Astrocyte (in vitro differentiated cells and primary cell): ENCODE data around the gene C1orf159. TPM values are rescaled to one million over a fixed set of nuclear protein-coding genes. Genes with fewer than 3 reads are reported as not detected.

ENCODE experiments used
- DNase-seq: peaks from one replicate; pipeline ENCODE4 v3.0.0-alpha.2; 2010; ENCODE audit warnings: low read depth
- FAIRE-seq: peaks from 2 replicates; lab custom pipeline; 2011; peaks lifted over from hg19 to GRCh38; lab: Jason Lieb, UNC
- H2AFZ ChIP-seq: 2 replicates; pipeline ENCODE4 v1.6.0; 2012; ENCODE audit warnings: low read depth, low read length, inconsistent platforms
- H3K27ac ChIP-seq: 2 replicates; pipeline ENCODE4 v1.5.1; 2011; ENCODE audit warnings: low read depth, low read length, inconsistent platforms
- H3K27me3 ChIP-seq: 2 replicates; pipeline ENCODE4 v1.6.0; 2011; ENCODE audit warnings: low read length, inconsistent platforms; ENCODE audit not compliant: insufficient read depth
- H3K36me3 ChIP-seq: 2 replicates; pipeline ENCODE4 v1.5.1; 2011; ENCODE audit warnings: low read length, inconsistent platforms; ENCODE audit not compliant: insufficient read depth
- H3K4me1 ChIP-seq: 2 replicates; pipeline ENCODE4 v1.5.1; 2011; ENCODE audit warnings: low read length, inconsistent platforms; ENCODE audit not compliant: insufficient read depth
- H3K4me2 ChIP-seq: 2 replicates; pipeline ENCODE4 v1.6.0; 2012; ENCODE audit warnings: low read length, inconsistent platforms
- H3K4me3 ChIP-seq: 2 replicates; pipeline ENCODE4 v1.5.1; 2011; ENCODE audit warnings: low read depth, mild to moderate bottlenecking, low read length, inconsistent platforms; ENCODE audit not compliant: insufficient read depth
- H3K79me2 ChIP-seq: 2 replicates; pipeline ENCODE4 v1.6.0; 2012; ENCODE audit warnings: mild to moderate bottlenecking, low read length, inconsistent platforms; ENCODE audit not compliant: insufficient read depth
- H3K9ac ChIP-seq: 2 replicates; pipeline ENCODE4 v1.6.0; 2012; ENCODE audit warnings: mild to moderate bottlenecking, low read length, inconsistent platforms
- H3K9me3 ChIP-seq: 2 replicates; pipeline ENCODE4 v1.5.1; 2012; ENCODE audit warnings: low read depth, mild to moderate bottlenecking, low read length, inconsistent platforms; ENCODE audit not compliant: insufficient read depth
- H4K20me1 ChIP-seq: 2 replicates; pipeline ENCODE4 v1.6.0; 2012; ENCODE audit warnings: low read length, inconsistent platforms; ENCODE audit not compliant: insufficient read depth
- H3K27ac Mint-ChIP-seq: one replicate; pipeline ENCODE4 v1.8.0; 2021; ENCODE audit warnings: mild to moderate bottlenecking, mixed read lengths; ENCODE audit not compliant: unreplicated experiment
- H3K27me3 Mint-ChIP-seq: one replicate; pipeline ENCODE4 v1.8.0; 2021; ENCODE audit warnings: low read depth, mixed read lengths; ENCODE audit not compliant: unreplicated experiment
- H3K36me3 Mint-ChIP-seq: one replicate; pipeline ENCODE4 v1.8.0; 2021; ENCODE audit warnings: low read depth, mixed read lengths; ENCODE audit not compliant: unreplicated experiment
- H3K4me1 Mint-ChIP-seq: one replicate; pipeline ENCODE4 v1.8.0; 2021; ENCODE audit warnings: low read depth, mixed read lengths; ENCODE audit not compliant: unreplicated experiment
- H3K4me3 Mint-ChIP-seq: one replicate; pipeline ENCODE4 v1.8.0; 2021; ENCODE audit warnings: mild to moderate bottlenecking, moderate library complexity, mixed read lengths; ENCODE audit not compliant: unreplicated experiment
- H3K9me3 Mint-ChIP-seq: one replicate; pipeline ENCODE4 v1.8.0; 2021; ENCODE audit warnings: mild to moderate bottlenecking, mixed read lengths; ENCODE audit not compliant: unreplicated experiment
- CTCF ChIP-seq: IDR thresholded peaks from 2 replicates; pipeline ENCODE4 v1.5.1; 2011; ENCODE audit warnings: low read depth, mild to moderate bottlenecking, inconsistent platforms, low read length, moderate library complexity; ENCODE audit not compliant: insufficient read depth
- EZH2 ChIP-seq: IDR thresholded peaks from 2 replicates; pipeline ENCODE4 v1.6.1; 2012; ENCODE audit warnings: mild to moderate bottlenecking, low read length, inconsistent platforms; ENCODE audit not compliant: insufficient read depth
- total RNA-seq: library from RNA; stranded (reverse); gene quantifications from 2 replicates; pipeline ENCODE4 v1.2.1, GENCODE V29; 2021

Gene C1orf159
- total RNA-seq, 1 donor from 2014 or later = 13.9 TPM

GRCh38 chr1:1054971-1055370 is 60.9 kb downstream of the C1orf159 start:
- DNase-seq (no peak), FAIRE-seq (no peak)
- Histone ChIP-seq H3K27me3 (no peaks in the 10 kb centered on the region), H3K79me2 (no peaks in the 10 kb centered on the region), H4K20me1 (peaks cover 53% of the 10 kb centered on the region), H3K4me3 (no peak overlapping the region), H3K36me3 (peaks cover 7% of the 10 kb centered on the region), H3K9me3 (no peaks in the 10 kb centered on the region), H3K4me1 (peaks cover 4% of the 10 kb centered on the region), H3K4me2 (no peak overlapping the region), H2AFZ (no peak overlapping the region), H3K27ac (no peak overlapping the region), H3K9ac (no peak overlapping the region)
- H3K27ac Mint-ChIP-seq = no peak overlapping the region
- peaks cover 10% of the 10 kb centered on the region for H3K36me3 Mint-ChIP-seq
- H3K4me3 Mint-ChIP-seq = no peak overlapping the region
- H3K9me3 Mint-ChIP-seq = no peaks in the 10 kb centered on the region
- peaks cover 3% of the 10 kb centered on the region for H3K4me1 Mint-ChIP-seq
- TF ChIP-seq EZH2 (no peak), CTCF (no peak)
- H3K27me3 Mint-ChIP-seq = peaks cover 1% of the 10 kb centered on the region

GRCh38 chr1:1054099-1054700 is 61.7 kb downstream of the C1orf159 start:
- Histone ChIP-seq H3K4me2 (no peak overlapping the region), H2AFZ (no peak overlapping the region), H3K9me3 (no peaks in the 10 kb centered on the region), H3K4me1 (no peaks in the 10 kb centered on the region), H4K20me1 (peaks cover 53% of the 10 kb centered on the region), H3K79me2 (no peaks in the 10 kb centered on the region), H3K36me3 (peaks cover 7% of the 10 kb centered on the region), H3K27me3 (no peaks in the 10 kb centered on the region), H3K27ac (no peak overlapping the region), H3K4me3 (no peak overlapping the region), H3K9ac (no peak overlapping the region)
- no peaks in the 10 kb centered on the region for H3K9me3 Mint-ChIP-seq
- peaks cover 3% of the 10 kb centered on the region for H3K4me1 Mint-ChIP-seq
- no peak for FAIRE-seq
- TF ChIP-seq CTCF = no peak
- TF ChIP-seq EZH2 = no peak
- H3K27ac Mint-ChIP-seq = no peak overlapping the region
- no peak overlapping the region for H3K4me3 Mint-ChIP-seq
- peaks cover 10% of the 10 kb centered on the region for H3K36me3 Mint-ChIP-seq
- H3K27me3 Mint-ChIP-seq = no peaks in the 10 kb centered on the region
- DNase-seq = no peak

- Mint-ChIP-seq H3K27ac (no peak overlapping the region), H3K4me3 (no peak overlapping the region), H3K4me1 (peaks cover 3% of the 10 kb centered on the region), H3K27me3 (no peaks in the 10 kb centered on the region), H3K9me3 (no peaks in the 10 kb centered on the region), H3K36me3 (peaks cover 10% of the 10 kb centered on the region)
- Histone ChIP-seq H3K36me3 (peaks cover 7% of the 10 kb centered on the region), H3K79me2 (no peaks in the 10 kb centered on the region), H3K27me3 (no peaks in the 10 kb centered on the region), H3K4me3 (no peak overlapping the region), H3K4me1 (no peaks in the 10 kb centered on the region), H2AFZ (no peak overlapping the region), H3K9me3 (no peaks in the 10 kb centered on the region), H3K4me2 (no peak overlapping the region), H3K9ac (no peak overlapping the region), H4K20me1 (peaks cover 50% of the 10 kb centered on the region), H3K27ac (no peak overlapping the region)
- TF ChIP-seq CTCF (no peak), EZH2 (no peak)
- DNase-seq (no peak), FAIRE-seq (no peak)
Measured at GRCh38 chr1:1053682-1054081, 62.2 kb downstream of the C1orf159 start.
